Endodermal cell (in vitro differentiated cells): ENCODE results near the gene CHMP2A. TPM values are rescaled to one million over a fixed set of nuclear protein-coding genes. Genes with fewer than 3 reads are reported as not detected.

ENCODE experiments used
- DNase-seq: peaks from one replicate; pipeline ENCODE4 v3.0.0-alpha.2; 2017
- H3K27ac ChIP-seq: 2 replicates; pipeline ENCODE4 v1.5.1; 2013; ENCODE audit warnings: mild to moderate bottlenecking, low read depth, low read length, moderate library complexity
- H3K27me3 ChIP-seq: 2 replicates; pipeline ENCODE4 v1.6.1; 2013; ENCODE audit warnings: mild to moderate bottlenecking, low read length, moderate library complexity; ENCODE audit not compliant: insufficient read depth, control insufficient read depth, poor library complexity, severe bottlenecking
- H3K36me3 ChIP-seq: 2 replicates; pipeline ENCODE4 v1.7.0; 2013; ENCODE audit warnings: mild to moderate bottlenecking, low read length, moderate library complexity; ENCODE audit not compliant: control insufficient read depth, insufficient read depth
- H3K4me1 ChIP-seq: one replicate; pipeline ENCODE4 v1.7.0; 2013; ENCODE audit warnings: low read length; ENCODE audit not compliant: control insufficient read depth, insufficient read depth
- H3K4me3 ChIP-seq: 2 replicates; pipeline ENCODE4 v1.5.1; 2013; ENCODE audit warnings: mild to moderate bottlenecking, low read length, moderate library complexity
- H3K9ac ChIP-seq: 2 replicates; pipeline ENCODE4 v1.6.1; 2013; ENCODE audit warnings: mild to moderate bottlenecking, low read length, moderate library complexity; ENCODE audit not compliant: poor library complexity, severe bottlenecking; ENCODE audit errors: extremely low read depth
- H3K9me3 ChIP-seq: 2 replicates; pipeline ENCODE4 v1.6.1; 2013; ENCODE audit warnings: mild to moderate bottlenecking, low read length, moderate library complexity; ENCODE audit not compliant: control insufficient read depth
- H3K27ac Mint-ChIP-seq: 2 replicates; pipeline ENCODE4 v1.8.0; 2020; ENCODE audit warnings: mixed read lengths
- H3K27me3 Mint-ChIP-seq: 2 replicates; pipeline ENCODE4 v1.8.0; 2021; ENCODE audit warnings: mild to moderate bottlenecking, mixed read lengths; ENCODE audit not compliant: insufficient read depth
- H3K36me3 Mint-ChIP-seq: 2 replicates; pipeline ENCODE4 v1.8.0; 2020; ENCODE audit warnings: low read depth, mixed read lengths
- H3K4me1 Mint-ChIP-seq: 2 replicates; pipeline ENCODE4 v1.8.0; 2020; ENCODE audit warnings: mixed read lengths
- H3K4me3 Mint-ChIP-seq: 2 replicates; pipeline ENCODE4 v1.8.0; 2020; ENCODE audit warnings: mild to moderate bottlenecking, moderate library complexity, mixed read lengths
- H3K9me3 Mint-ChIP-seq: 2 replicates; pipeline ENCODE4 v1.8.0; 2020; ENCODE audit warnings: mild to moderate bottlenecking, mixed read lengths
- WGBS, 2 experiments: methylation state at CpG; one replicate each; pipeline versions ENCODE4 v1.1.5 to v1.1.7; 2013; ENCODE audit warnings: missing lambda C conversion rate in 2 of 2, mixed read lengths in 1 of 2; ENCODE audit not compliant: insufficient coverage in 1 of 2, insufficient read length in 1 of 2; 5-methylcytosine and 5-hydroxymethylcytosine counted together
- total RNA-seq, 2 donors: library from RNA; stranded (reverse); fragmentation: NEBNext Ultra II Directional in 1 of 2; extraction: Animal tissue kit (Norgen Biotek cat#: 25700) in 1 of 2; gene quantifications; 2 replicates in 1 of 2; 3 replicates in 1 of 2; pipeline ENCODE4 v1.2.1, GENCODE V29; 2021
- TF ChIP-seq, protein P1 (sequence below): fragments of 200-600 bp; sonication (generic); conservative IDR thresholded peaks from 2 replicates; pipeline ENCODE4 v1.5.0; 2021; ENCODE audit warnings: antibody characterized with exemption, mild to moderate bottlenecking

Gene CHMP2A
- total RNA-seq, 2 donors from 2014 or later = 97.7 to 147 TPM

DNA sequence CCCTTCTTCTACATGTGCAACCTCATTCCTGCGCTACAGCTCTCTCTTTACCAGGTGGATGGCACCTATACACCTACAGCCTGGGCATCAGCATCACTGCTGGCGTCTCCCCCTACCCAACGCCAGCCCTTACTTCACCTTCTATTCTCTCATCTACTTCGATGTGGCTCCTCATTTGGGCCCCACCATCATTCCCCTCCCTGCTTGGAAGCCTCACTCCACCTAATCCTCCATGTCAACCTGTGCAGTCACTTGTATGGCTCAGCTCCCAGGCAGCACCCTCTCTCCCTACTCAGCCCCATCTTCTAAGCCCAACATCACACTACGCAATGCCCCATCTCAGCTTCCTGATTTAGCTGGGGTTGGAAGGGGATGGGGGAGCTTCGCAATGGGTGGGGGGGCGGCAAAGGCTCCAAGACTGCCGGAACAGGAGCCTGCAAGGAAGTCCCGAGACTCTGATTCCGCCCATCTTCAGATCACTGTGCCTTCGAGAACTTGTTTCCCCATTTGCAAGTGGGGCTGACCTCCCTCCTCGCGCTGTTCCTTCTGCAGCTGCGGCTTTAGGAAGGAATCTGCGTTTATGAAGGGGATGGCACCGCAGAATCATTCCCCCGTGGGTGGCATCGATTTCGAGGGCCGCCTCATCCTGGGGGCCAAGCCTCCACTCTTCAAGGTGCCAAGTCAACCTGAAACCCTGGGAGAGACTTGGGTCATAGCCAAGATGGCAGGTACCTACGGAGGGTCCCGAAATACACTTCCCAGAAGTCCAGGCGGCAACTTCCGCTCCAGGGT, 17.3 kb upstream of the CHMP2A start:
- no peak overlapping the region for H3K27ac ChIP-seq
- peaks cover 13% of the 10 kb centered on the region for H3K4me1 Mint-ChIP-seq
- H3K36me3 ChIP-seq = peaks cover 34% of the 10 kb centered on the region
- H3K9me3 ChIP-seq = no peaks in the 10 kb centered on the region
- no peaks in the 10 kb centered on the region for H3K9me3 Mint-ChIP-seq
- H3K9ac ChIP-seq = peak overlapping the region; percentile 81
- WGBS, 2 experiments = 53 to 65% methylated on average over 19 to 24 of the region's 24 CpGs
- peaks cover 7% of the 10 kb centered on the region for H3K36me3 Mint-ChIP-seq
- no peaks in the 10 kb centered on the region for H3K4me1 ChIP-seq
- H3K27me3 ChIP-seq = no peaks in the 10 kb centered on the region
- H3K27ac Mint-ChIP-seq = peak overlapping the region; percentile 100
- peak overlapping the region; percentile 97 for H3K4me3 Mint-ChIP-seq
- H3K4me3 ChIP-seq = peak overlapping the region; percentile 90
- TF ChIP-seq, protein P1, sequence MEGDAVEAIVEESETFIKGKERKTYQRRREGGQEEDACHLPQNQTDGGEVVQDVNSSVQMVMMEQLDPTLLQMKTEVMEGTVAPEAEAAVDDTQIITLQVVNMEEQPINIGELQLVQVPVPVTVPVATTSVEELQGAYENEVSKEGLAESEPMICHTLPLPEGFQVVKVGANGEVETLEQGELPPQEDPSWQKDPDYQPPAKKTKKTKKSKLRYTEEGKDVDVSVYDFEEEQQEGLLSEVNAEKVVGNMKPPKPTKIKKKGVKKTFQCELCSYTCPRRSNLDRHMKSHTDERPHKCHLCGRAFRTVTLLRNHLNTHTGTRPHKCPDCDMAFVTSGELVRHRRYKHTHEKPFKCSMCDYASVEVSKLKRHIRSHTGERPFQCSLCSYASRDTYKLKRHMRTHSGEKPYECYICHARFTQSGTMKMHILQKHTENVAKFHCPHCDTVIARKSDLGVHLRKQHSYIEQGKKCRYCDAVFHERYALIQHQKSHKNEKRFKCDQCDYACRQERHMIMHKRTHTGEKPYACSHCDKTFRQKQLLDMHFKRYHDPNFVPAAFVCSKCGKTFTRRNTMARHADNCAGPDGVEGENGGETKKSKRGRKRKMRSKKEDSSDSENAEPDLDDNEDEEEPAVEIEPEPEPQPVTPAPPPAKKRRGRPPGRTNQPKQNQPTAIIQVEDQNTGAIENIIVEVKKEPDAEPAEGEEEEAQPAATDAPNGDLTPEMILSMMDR = no peak
- H3K27me3 Mint-ChIP-seq = no peaks in the 10 kb centered on the region
- DNase-seq = no peak

DNA sequence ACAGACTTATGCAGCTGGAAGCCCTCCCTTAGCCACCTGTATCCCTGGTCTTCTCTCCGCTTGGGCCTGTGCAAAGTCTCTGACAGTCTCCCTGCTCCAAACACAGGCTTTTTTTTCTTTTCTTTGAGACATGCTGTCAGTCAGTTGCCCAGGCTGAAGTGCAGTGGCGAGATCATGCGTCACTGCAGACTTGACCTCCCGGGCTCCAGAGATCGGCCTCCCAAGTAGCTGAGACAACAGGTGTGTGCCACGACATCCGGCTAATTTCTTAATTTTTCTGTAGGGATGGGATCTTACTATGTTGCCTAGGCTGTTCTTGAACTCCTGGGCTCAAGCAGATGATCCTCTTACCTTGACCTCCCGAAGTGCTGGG, 16.7 kb upstream of the CHMP2A start:
- H3K27me3 ChIP-seq = no peaks in the 10 kb centered on the region
- no peak overlapping the region for H3K27ac ChIP-seq
- no peaks in the 10 kb centered on the region for H3K4me1 ChIP-seq
- Mint-ChIP-seq H3K4me3 (peak overlapping the region; percentile 97), H3K4me1 (peaks cover 13% of the 10 kb centered on the region), H3K27ac (no peak overlapping the region), H3K9me3 (no peaks in the 10 kb centered on the region), H3K27me3 (no peaks in the 10 kb centered on the region), H3K36me3 (peaks cover 10% of the 10 kb centered on the region)
- DNase-seq = no peak
- TF ChIP-seq, protein P1 = no peak
- 94 to 97% methylated on average over 8 of the region's 8 CpGs for WGBS, 2 experiments
- H3K9me3 ChIP-seq = no peaks in the 10 kb centered on the region
- H3K9ac ChIP-seq = no peak overlapping the region
- peaks cover 40% of the 10 kb centered on the region for H3K36me3 ChIP-seq
- peak overlapping the region; percentile 90 for H3K4me3 ChIP-seq

DNA sequence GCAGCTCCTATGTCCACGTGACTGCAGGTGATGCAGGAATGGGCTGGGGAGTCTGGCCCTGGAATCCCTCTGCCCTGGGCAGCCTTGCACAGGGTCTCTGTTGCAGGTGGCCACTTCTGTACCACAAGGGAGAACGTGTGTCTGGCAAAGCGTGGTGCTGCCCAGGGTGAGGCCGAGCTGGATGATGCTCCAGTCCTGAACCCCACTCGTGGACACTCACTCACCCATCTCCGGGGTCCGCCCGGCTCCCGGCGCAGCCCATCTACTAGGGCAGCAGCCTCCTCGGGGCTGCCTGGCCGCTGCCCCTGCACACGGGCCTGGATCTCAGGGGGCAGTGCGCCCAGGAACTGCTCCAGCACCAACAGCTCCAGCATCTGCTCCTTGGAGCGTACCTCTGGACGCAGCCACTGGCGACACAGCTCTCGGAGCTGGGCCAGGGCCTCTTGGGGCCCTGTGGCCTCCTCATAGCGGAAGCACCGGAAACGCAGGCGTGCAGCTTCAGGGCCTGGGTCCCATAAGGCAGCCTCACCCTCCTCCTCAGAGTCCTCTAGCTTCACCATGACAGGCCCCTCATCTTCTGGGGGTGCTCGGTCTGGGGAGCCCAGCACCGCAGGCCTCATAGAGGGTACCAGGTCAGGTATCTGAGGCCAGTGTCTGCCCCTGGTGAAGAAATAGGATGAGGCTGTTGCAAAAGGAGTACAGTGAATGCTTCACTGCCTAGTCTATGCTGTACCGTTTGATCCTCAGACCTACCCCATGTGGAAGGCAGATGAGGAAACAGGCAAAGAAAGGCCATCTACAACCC, 16.1 kb upstream of the CHMP2A start:
- H3K27me3 Mint-ChIP-seq = no peaks in the 10 kb centered on the region
- no peaks in the 10 kb centered on the region for H3K9me3 ChIP-seq
- no peak overlapping the region for H3K27ac Mint-ChIP-seq
- WGBS, 2 experiments = 93 to 97% methylated on average over 19 to 25 of the region's 25 CpGs
- DNase-seq = no peak
- H3K9ac ChIP-seq = no peak overlapping the region
- no peak overlapping the region for H3K4me3 Mint-ChIP-seq
- no peaks in the 10 kb centered on the region for H3K9me3 Mint-ChIP-seq
- peaks cover 44% of the 10 kb centered on the region for H3K36me3 ChIP-seq
- H3K27ac ChIP-seq = no peak overlapping the region
- H3K4me1 ChIP-seq = no peaks in the 10 kb centered on the region
- no peak overlapping the region for H3K4me3 ChIP-seq
- TF ChIP-seq, protein P1 = no peak
- peaks cover 13% of the 10 kb centered on the region for H3K4me1 Mint-ChIP-seq
- peaks cover 14% of the 10 kb centered on the region for H3K36me3 Mint-ChIP-seq
- H3K27me3 ChIP-seq = no peaks in the 10 kb centered on the region
